HG03159 (cell line): ENCODE measurements around the gene SUZ12.
"Not testable (repeated sequence)": the region's sequence is repeated elsewhere in the genome, so short reads cannot be mapped to it uniquely, and the experiment has no call there.

Source experiments
- ATAC-seq: cut with Tn5 transposase; IDR thresholded peaks from one replicate; pipeline ENCODE4 v1.9.1; 2021; ENCODE audit warnings: mild to moderate bottlenecking, moderate library complexity; ENCODE audit not compliant: unreplicated experiment

The SUZ12 gene

DNA sequence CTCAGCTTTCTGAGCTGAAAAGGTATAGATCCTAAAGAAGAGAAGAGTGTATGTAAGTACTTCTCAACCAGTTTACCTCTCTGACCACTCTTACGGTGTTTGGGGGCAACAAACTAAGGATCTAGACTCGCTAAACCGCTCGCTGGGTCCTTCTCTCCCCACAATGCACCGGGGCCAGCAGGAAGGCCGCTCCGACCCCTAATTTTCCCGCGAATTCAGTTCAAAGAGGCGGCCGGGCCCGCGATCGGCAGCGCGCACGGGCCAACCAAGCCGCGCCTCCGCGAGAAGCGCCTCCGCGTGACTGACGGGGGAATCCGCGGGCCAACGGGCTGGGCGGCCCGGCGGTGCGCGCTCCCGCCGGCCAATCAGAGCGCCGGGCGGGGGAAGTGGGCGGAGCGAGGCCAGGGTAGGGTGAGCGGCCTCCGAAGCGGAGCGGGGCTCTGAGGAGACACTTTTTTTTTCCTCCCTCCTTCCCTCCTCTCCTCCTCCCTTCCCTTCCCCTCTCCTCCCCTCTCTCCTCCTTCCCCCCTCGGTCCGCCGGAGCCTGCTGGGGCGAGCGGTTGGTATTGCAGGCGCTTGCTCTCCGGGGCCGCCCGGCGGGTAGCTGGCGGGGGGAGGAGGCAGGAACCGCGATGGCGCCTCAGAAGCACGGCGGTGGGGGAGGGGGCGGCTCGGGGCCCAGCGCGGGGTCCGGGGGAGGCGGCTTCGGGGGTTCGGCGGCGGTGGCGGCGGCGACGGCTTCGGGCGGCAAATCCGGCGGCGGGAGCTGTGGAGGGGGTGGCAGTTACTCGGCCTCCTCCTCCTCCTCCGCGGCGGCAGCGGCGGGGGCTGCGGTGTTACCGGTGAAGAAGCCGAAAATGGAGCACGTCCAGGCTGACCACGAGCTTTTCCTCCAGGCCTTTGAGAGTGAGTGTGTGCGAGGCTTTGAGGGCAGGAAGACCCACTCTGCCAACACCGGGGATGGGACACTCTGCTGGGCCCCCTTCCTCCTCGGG lies at the start of gene SUZ12:
SUZ12 (plus strand) TSS at position 393 of the 995 bp plus-strand sequence; CDS start at position 633, 240 bp downstream.
- ATAC-seq: peak; percentile 89

DNA sequence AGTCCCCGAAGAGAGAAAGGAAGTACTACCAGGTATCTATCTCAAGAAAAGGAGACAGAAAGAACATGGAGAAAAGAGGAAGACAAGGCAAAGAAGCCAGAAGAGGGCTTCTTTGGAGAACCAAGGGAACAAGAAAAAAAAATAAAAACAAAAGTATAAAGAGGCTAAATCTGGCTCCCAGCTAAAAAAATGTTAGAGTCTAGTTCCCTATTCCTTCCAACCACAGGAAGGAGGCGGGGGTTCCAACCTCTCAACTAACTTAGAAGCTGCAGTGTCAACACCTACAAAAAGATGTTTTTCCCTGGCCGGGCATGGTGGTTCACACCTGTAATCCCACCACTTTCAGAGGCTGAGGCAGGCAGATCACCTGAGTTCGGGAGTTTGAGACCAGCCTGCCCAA lies 48.7 kb upstream of the SUZ12 start:
- no peak for ATAC-seq

DNA sequence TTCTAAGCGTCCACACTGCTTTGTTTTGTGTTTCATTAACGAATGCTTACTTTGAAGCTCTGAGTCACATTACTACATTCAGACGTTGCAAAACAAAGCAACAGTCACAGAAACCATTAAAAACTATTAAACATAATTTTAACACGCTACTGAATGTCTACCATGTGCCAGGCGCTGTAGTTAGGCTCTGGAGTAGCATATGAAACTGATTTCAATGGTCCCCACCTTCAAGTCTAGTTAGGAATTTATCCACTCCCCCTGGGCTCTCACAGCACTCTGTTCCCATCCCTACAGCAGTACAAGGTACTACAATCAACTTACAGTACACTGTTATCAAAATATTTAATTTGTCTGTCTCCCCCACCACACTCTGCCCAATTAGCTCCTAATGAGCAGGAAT lies 35.9 kb upstream of the SUZ12 start:
- ATAC-seq: no peak

DNA sequence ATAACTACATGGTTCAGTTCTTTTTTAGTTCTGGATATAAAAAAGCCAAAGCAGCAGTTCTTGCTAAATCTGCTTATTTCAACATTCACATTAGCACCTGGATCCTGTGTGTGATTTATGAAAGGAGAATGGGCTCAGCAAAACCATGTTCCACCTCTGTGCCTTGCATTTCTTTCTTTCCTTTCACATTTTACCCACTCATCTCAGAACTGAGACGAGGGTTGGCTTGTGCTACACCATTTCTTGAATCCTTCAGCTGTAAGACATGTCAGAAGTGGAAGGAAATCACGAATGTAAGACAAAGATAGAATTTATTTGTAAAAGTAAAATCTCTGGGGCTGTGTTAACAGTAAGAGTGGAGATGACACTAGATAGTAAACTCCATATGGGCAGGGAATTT lies 34.1 kb upstream of the SUZ12 start:
- ATAC-seq: peak; percentile 35

DNA sequence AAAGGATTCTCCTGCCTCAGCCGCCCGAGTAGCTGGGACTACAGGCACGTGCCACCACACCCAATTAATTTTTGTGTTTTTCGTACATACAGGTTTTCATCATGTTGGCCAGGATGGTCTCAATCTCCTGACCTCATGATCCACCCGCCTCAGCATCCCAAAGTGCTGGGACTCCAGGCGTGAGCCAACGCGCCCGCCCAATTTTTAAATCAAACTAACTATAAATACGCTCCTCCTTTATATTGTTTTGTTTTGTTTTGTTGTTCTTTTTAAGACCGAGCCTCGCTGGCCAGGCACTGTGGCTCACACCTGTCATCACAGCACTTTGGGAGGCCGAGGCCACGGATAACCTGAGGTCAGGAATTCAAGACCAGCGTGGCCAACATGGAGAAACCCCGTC lies 33.4 kb upstream of the SUZ12 start:
- no peak for ATAC-seq

DNA sequence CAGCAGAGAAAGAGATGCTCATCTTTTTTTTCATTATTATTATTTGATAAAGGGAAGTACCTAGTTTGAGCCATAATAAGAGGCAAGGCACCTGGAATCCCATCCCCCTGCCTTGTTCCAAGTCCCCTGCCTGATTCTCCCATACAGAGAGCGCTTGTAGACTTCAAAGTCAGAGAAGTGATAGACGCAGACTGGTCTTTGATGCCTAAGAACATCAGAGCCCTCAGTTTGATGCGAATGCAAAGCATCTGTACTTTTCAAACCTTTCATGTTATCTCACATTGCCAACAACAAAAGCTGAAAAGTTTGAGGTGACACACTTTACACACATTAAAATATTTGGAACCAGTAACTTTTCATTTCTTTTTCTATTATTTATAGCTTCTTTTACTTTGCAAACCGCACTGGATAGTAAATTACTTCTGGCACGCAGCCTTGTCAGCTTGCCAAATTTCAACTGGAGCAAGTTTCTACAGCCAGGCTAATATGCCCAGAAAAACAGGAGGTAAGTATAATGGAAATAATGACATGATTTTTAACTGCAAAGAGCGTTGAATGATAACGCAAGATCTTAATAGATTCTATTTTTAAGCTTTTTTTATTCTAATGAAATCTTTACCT lies 29.4 kb upstream of the SUZ12 start:
- ATAC-seq: no peak

DNA sequence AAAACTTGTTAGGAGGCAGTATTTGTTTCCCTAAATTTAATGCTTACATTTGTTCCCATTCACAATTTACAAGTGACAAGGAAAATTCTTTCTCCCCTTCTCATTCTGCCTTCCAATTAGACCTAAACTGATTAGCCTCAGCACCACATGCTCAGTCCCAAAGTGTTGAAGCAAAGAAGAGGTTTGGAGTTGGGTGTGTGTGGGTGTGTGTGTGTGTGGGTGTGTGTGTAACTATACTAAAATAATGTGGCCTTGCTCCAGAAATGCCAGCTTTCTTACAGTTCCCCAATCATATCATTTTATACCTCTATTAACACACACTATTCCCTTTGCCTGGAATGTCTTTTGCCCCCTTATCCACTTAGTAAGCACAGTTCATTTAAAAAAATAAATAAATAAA lies 28.4 kb upstream of the SUZ12 start:
- ATAC-seq: no peak

DNA sequence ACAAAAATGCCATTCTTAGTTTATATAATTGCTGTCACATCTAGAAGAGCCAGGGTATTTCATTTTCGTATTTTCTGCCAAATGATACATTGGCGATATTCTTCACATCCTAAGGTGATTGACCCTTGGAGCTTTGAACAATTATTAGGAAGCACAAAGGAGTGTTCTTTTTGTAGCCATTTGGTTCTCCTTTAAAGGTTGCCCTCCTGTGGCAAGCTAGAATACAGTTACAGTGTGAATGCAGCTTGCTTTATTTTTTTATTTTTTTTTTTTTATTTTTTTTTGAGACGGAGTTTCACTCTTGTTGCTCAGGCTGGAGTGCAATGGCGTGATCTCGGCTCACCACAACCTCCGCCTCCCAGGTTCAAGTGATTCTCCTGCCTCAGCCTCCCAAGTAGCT lies 24.1 kb upstream of the SUZ12 start:
- ATAC-seq: not testable (repeated sequence)

DNA sequence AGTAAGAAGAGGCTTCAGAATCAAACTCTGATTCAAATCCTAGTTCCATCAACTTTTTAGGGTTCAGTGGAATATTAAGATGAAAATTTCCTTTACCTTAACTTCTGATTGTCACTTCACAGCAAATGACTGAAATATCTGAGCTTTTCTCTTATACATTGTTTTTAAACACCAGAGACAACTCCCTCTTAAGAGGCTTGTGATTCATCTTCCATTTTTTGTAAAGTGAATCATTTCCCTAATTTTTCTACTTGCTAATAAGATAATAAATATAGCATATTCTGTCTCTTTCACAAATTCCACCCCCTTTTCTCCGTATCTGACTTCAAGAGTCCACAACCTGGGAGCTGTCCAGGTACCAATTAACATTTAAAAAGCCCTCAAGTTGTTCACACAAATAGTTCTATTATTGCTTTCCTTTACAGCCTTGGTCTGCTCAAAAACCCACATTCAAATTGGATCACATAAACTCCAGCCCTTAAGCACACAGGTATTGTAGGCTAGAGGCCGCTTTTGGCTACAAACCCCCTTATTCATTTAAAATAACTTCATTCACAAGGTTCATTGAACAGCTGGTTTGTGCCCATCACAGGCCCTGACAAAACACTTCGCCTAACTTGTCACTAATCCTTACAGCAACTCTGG lies 21.2 kb upstream of the SUZ12 start:
- ATAC-seq: no peak

DNA sequence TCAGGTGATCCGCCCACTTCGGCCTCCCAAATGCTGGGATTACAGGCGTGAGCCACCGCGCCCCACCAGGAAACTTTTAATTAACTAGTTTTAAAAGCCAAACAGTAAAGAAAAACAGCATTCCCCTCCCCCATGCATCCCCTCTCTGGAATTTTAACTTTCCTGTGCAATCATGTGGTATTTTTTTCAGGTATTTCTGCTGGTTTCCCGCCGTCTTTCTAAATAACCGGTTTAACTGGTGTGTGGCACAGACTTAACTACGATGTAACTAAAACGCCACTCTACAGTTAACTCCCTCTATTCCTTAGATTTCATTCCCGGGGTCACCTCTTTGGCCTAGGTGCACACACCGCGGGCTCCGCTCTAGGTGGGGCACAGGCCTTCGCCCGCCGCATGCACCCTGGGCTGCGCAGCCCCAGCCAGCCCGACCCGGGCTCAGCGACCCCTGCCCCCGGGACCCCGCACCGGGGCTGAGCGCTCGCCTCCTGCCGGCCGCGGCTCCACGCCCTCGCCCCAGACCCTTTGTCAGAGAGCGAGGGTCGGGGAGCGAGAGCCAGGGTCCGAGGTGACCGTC lies 20.2 kb upstream of the SUZ12 start:
- ATAC-seq: no peak

DNA sequence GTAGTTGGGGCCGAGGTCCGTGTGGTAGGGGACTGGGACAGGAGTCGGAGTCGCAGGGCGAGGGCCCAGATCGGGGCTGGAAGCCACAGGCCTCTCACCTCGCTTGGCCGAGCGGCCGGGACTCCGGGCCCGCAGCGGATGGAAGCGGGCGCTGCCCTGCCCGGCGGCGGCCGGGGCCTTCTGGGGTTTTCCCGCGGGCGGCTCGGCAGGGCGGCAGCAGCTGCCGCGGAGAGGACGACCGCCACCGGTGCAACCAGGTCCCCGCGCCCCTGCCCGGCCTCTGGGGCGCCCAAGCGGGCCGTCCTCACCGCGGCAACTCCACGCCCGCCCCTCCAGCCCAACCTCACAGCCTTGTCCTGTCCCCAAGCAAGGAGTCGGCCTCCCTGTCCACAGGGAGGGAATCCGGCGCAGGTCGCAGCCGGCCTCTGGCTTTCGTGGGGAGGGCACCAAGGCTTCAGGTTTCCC lies 19.7 kb upstream of the SUZ12 start:
- no peak for ATAC-seq

DNA sequence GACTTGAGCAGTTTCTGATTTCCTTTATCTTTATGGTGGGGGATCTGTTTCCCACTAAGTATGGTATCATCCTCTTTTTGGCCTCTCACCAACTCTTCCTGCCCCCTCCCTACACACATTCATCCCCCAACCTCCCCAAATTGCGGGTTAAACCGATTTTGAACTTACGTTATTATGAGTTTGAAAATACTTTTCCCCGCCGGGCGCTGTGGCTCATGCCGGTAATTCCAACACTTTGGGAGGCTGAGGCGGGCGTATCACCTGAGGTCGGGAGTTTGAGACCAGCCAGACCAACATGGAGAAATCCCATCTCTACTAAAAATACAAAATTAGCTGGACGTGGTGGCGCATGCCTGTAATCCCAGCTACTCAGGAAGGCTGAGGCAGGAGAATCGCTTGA lies 19.1 kb upstream of the SUZ12 start:
- ATAC-seq: not testable (repeated sequence)

DNA sequence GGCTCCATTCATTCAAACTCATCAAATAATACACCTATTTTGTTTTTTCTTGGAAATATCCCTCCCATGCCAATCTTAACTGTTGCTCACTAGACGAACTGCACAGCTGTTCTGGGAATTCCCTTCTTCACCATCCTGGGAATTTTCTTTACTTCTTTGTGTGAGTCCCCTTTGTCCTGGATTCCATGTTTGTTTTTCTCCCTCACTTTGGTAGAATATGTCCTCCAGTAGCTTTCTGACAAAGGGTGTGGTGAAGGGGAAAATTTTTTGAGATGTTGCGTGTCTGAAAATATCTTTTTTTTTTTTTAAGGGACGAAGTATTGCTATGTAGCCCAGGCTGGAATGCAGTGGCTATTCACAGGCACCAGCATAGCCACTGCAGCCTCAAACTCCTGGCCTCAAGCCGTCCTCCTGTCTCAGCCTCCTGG lies 18.1 kb upstream of the SUZ12 start:
- no peak for ATAC-seq

DNA sequence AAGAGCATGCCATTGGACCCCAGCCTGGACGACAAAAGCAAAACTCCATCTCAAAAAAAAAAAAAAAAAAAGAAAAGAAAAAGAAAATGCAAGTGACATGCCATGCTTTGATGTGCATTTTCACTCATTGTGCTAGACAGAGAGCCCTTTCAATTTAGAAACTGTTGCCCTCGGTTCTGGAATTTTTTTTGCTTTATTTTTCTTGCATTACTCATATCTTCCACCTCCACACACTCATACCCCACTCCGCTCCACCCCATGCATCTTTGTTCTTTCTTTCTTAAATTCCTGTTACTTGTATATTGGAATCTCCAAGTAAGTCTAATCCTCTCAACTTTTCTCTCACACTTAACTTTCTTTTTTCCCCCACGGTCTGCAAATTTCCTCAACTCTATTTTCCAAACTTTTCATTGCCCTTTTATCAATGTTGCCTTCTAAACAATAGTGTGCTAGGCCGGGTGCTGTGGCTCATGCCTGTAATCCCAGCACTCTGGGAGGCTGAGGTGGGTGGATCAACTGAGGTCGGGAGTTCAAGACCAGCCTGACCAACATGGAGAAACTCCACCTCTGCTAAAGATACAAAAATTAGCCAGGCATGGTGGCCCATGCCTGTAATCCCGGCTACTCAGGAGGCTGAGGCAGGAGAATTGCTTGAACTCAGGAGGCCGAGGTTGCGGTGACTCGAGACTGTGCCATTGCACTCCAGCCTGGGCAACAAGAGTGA lies 16.8 kb upstream of the SUZ12 start:
- no peak for ATAC-seq

DNA sequence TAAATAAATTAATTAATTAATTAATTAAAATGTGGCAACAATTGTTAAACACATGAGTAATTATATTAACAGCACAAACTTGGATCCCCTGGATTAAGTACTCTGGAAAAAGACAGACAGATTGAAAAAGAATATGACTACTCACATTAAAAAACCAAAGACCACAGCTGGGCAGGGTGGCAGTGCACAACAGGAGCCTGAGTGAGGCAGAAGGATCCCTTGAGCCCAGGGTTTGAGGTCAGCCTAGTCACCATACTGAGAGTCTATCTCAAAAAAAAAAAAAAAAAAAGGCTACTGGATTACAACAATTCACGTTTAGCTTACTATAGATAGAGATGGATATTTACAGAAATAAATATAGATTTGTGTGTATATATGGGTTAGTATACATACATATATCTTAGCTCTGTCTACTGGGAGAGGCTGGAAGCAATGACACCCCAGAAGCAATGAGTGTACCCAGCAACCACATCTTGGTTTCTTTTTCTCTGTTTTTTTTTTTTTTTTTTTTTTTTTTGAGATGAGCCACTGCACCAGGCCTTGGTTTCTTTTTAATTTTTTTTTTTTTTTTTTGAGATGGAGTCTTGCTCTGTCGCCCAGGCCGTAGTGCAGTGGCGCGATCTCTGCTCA lies 10.6 kb upstream of the SUZ12 start:
- no peak for ATAC-seq

DNA sequence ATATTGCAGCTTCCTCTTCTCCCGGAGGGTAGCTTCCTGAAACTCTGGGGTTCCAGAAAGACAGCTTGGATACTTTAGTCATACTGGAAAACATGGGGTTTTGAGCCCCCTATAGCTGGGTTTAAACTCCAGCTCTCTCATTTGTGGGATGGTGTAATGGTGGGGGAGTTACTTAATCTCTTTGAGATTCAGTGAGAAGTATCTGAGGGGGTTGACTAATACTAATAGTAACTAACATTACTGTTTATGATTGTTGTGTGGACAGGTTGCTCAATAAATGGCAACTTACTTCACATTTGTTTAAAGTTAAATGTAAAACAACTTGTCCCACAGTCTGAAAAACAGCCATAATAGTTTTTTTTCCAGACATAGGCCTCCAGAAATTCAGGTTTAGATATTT lies 5.1 kb upstream of the SUZ12 start:
- no peak for ATAC-seq

DNA sequence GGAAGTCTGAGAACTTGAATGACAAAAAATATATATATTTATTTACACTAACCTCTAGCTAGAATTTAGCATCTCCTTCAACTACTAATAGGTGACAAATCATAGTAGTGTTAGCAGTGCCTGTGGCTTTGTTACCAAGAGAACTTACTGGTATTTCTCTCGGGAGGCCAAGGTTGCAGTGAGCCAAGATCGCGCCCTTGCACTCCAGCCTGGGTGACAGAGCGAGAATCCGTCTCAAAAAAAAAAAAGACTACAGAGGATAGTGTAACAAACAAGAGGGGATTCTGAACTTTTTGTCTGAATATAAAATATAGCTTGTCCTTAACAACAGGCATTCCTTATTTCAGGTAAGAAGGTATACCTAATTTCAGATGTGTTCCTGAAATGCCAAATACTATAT lies 1.3 kb upstream of the SUZ12 start:
- no peak for ATAC-seq

DNA sequence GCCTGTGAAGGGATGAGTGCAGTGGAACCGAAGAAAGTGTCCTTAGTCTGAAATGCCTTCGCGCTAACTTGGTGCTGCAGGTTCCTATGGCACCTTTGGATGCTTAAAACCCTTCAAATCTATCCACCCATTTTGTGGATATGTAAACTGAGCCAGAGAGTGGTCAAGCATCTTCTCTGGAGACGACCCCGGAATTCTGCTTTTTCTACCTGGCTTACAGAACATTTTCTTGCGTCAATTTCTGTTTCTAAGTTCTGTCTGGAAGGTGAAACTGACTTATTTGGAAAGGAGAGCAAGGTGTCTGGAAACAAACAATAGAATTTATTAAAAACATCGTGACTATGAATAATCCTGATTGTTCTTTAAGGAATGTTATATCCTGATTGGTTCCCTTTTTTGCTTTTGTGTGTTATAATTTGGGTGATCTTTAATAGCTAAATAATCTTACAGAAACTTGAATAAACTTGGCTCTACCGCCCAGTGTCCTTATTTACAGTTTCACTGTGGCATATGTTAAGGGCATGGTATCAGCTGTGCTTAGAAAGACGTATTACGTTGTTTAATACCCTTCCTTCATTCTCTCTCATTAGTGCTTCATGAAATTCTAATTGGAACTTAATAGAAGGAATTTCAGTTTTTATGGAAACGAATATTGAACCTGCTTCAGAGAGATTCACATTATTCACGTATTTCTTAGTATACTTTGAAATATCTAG lies 1.3 kb downstream of the SUZ12 start:
- ATAC-seq: not testable (repeated sequence)

DNA sequence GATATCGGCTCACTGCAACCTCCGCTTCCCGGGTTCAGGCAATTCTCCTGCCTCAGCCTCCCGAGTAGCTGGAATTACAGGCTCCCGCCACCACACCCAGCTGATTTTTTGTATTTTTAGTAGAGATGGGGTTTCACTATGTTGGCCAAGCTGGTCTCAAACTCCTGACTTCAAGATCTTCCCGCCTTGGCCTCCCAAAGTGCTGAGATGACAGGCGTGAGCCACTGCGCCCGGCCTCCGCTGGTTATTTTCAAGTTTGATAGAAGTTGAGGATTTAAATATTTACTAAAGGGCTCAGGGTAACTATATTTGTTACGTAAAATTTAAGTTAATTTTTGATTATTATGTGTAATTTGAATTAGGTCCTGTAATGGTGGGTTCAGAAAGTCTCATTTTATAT lies 5.1 kb downstream of the SUZ12 start:
- not testable (repeated sequence) for ATAC-seq
